K562 (cell line): Measurements from ENCODE around the gene ZNF385C. TPM values are rescaled to one million over a fixed set of nuclear protein-coding genes. Genes with fewer than 3 reads are reported as not detected.

Experiments
- ARID3B ChIP-seq: fragments of 250-450 bp; sonication (Bioruptor Pico); IDR thresholded peaks from 2 replicates; pipeline ENCODE4 v1.4.0; 2020; ENCODE audit warnings: borderline replicate concordance
- CSDE1 ChIP-seq, 2 experiments: fragments of 450-650 bp; IDR thresholded peaks; 2 replicates each; pipeline ENCODE4 v1.6.1; 2016; ENCODE audit warnings: mild to moderate bottlenecking in 1 of 2
- JUND ChIP-seq, 2 experiments: IDR thresholded peaks; 2 replicates in 1 of 2; 3 replicates in 1 of 2; pipeline ENCODE4 v1.6.1; 2011; ENCODE audit warnings: borderline replicate concordance in 2 of 2, low read depth in 2 of 2, low read length in 2 of 2, improper control_type of control experiment in 1 of 2, missing biosample characterization in 1 of 2, missing genetic modification characterization in 1 of 2, missing genetic modification reagents in 1 of 2
- REST ChIP-seq, 2 experiments: fragments of 450-650 bp; formaldehyde crosslinking in 1 of 2; IDR thresholded peaks; 2 replicates each; pipeline versions ENCODE4 v1.4.0 to v1.6.1; 2014 to 2020; ENCODE audit warnings: mild to moderate bottlenecking in 2 of 2, borderline replicate concordance in 1 of 2, low read depth in 1 of 2
- ZBTB33 ChIP-seq: sonication (generic); formaldehyde crosslinking; IDR thresholded peaks from 2 replicates; pipeline ENCODE4 v1.8.1; 2023; ENCODE audit warnings: mild to moderate bottlenecking, missing genetic modification reagents
- ZNF717 ChIP-seq: fragments of 250-450 bp; sonication (Bioruptor Pico); IDR thresholded peaks from 2 replicates; pipeline ENCODE4 v1.5.0; 2021
- polyA plus RNA-seq, 8 experiments: library from polyadenylated mRNA; depleted of rRNA in 4 of 8; stranded (reverse) in 5 of 8; unstranded in 3 of 8; fragments of >200 nt; fragmentation: Nextera tagmentation in 2 of 8; fragmentation: Illumina TruSeq in 1 of 8; extraction: Ambion mirVana in 2 of 8; extraction: Trizol in 1 of 8; gene quantifications; 2 replicates each; pipeline versions ENCODE4 v1.2.1 to v1.2.3, GENCODE V29; 2011 to 2014; ENCODE audit warnings: inconsistent platforms in 1 of 8, missing spikeins in 1 of 8
- total RNA-seq, 7 experiments: library from RNA; depleted of rRNA in 6 of 7; stranded (reverse); fragments of >200 nt in 6 of 7; fragmentation: Illumina TruSeq in 2 of 7; extraction: Trizol in 2 of 7; gene quantifications; 2 replicates each; pipeline versions ENCODE4 v1.2.1 to v1.2.3, GENCODE V29; 2011 to 2021; ENCODE audit warnings: low replicate concordance in 1 of 7
- TF ChIP-seq, protein P1 (sequence below), 2 experiments: fragments of 450-650 bp; IDR thresholded peaks; 2 replicates each; pipeline ENCODE4 v1.6.1; 2016
- TF ChIP-seq, protein P2 (sequence below), 3 experiments: fragments of 200-800 bp in 1 of 3; sonication (Bioruptor generic) in 1 of 3; sonication (generic) in 1 of 3; formaldehyde crosslinking in 1 of 3; IDR thresholded peaks; 2 replicates each; pipeline versions ENCODE4 v1.6.1 to v1.8.0; 2016 to 2022; ENCODE audit warnings: mild to moderate bottlenecking in 2 of 3, missing compliant biosample characterization in 2 of 3, missing genetic modification characterization in 2 of 3, missing genetic modification reagents in 1 of 3

ZNF385C gene
- total and polyA plus RNA-seq, 9 of the 15 experiments (the other 6 are each of a cell fraction or from before 2014, with no cell fraction given): 0.03 to 0.35 (median 0.18) TPM; not detected in 1

GRCh38 chr17:42116705-42117396 lies 18.6 kb upstream of the ZNF385C start (continued):
- no peak for TF ChIP-seq CSDE1 (IDR thresholded peaks at IDR 0.05)
- TF ChIP-seq, protein P1, sequence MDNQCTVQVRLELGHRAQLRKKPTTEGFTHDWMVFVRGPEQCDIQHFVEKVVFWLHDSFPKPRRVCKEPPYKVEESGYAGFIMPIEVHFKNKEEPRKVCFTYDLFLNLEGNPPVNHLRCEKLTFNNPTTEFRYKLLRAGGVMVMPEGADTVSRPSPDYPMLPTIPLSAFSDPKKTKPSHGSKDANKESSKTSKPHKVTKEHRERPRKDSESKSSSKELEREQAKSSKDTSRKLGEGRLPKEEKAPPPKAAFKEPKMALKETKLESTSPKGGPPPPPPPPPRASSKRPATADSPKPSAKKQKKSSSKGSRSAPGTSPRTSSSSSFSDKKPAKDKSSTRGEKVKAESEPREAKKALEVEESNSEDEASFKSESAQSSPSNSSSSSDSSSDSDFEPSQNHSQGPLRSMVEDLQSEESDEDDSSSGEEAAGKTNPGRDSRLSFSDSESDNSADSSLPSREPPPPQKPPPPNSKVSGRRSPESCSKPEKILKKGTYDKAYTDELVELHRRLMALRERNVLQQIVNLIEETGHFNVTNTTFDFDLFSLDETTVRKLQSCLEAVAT (IDR thresholded peaks at IDR 0.05): peak in 1 of 2 experiments; percentile 40; a peak in 1 of 4 replicates
- TF ChIP-seq REST (IDR thresholded peaks at IDR 0.05; ENCODE audit: borderline replicate concordance): peak; percentile 77; the same call in 1 of the 2 replicates
- TF ChIP-seq REST (CRISPR knock-in tag; IDR thresholded peaks at IDR 0.05; ENCODE audit: low read depth): no peak
- peak; percentile 10; the same call in 1 of the 2 replicates for TF ChIP-seq ZBTB33
- TF ChIP-seq JUND (IDR thresholded peaks at IDR 0.05; ENCODE audit: borderline replicate concordance, low read depth, low read length): 0 out of 2 replicates have a peak, but pooled peaks have one; percentile 15
- no peak; the same call in 2 of the 3 replicates for TF ChIP-seq JUND (tag; IDR thresholded peaks at IDR 0.05; ENCODE audit: borderline replicate concordance, low read depth, low read length)
- no peak for TF ChIP-seq ARID3B (CRISPR knock-in tag)
- TF ChIP-seq, protein P2, sequence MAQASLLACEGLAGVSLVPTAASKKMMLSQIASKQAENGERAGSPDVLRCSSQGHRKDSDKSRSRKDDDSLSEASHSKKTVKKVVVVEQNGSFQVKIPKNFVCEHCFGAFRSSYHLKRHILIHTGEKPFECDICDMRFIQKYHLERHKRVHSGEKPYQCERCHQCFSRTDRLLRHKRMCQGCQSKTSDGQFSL (CRISPR knock-in tag; IDR thresholded peaks at IDR 0.05): no peak
- TF ChIP-seq, protein P2 (tag; IDR thresholded peaks at IDR 0.05): no peak
- TF ChIP-seq ZNF717 (CRISPR knock-in tag): no peak
